Measurements from ENCODE around the gene FLT3LG. TPM values are rescaled to one million over a fixed set of nuclear protein-coding genes. Genes with fewer than 3 reads are reported as not detected.

Gene FLT3LG
- total and polyA plus RNA-seq, 12 donors, result 1.6 to 14.8 (median 3.7) TPM

GRCh38 chr19:49488046-49488862 lies 14.2 kb downstream of the FLT3LG start:
- intact Hi-C loops (cut with DNase I), result no loop called here
- H3K27me3 ChIP-seq, result no peaks in the 10 kb centered on the region
- peaks cover 12 to 74% (median 39%) of the 10 kb centered on the region in 9 donors for H3K36me3 ChIP-seq
- DNase-seq (no peak), ATAC-seq (no peak)
- WGBS, 2 donors, result 1 to 2% methylated on average over 26 of the region's 26 CpGs
- H3K4me3 ChIP-seq, result peak overlapping the region; percentile 74 to 99 (median 92)
- H3K27ac ChIP-seq, result peak overlapping the region; percentile 52 to 95 (median 90)
- H3K4me1 ChIP-seq, result peaks cover 15 to 37% (median 29%) of the 10 kb centered on the region in 9 donors
- TF ChIP-seq CTCF (IDR thresholded peaks at IDR 0.05), result no peak
- H3K9me3 ChIP-seq, result no peaks in the 10 kb centered on the region

- 25 to 27% methylated on average over 15 of the region's 15 CpGs for WGBS, 2 donors
- TF ChIP-seq CTCF (IDR thresholded peaks at IDR 0.05), result no peak
- no peak for ATAC-seq
- intact Hi-C loops (cut with DNase I), result no loop called here
- Histone ChIP-seq H3K4me1 (peaks cover 15 to 37% (median 29%) of the 10 kb centered on the region in 9 donors), H3K27me3 (no peaks in the 10 kb centered on the region), H3K9me3 (no peaks in the 10 kb centered on the region), H3K36me3 (peaks cover 12 to 70% (median 40%) of the 10 kb centered on the region in 9 donors), H3K4me3 (peak overlapping the region; percentile 74 to 99 (median 92)), H3K27ac (peak overlapping the region in 9 of 10 donors; percentile 85 to 95 (median 90))
- DNase-seq, result no peak
Measured at GRCh38 chr19:49488863-49489537, 15.0 kb downstream of the FLT3LG start.

DNA sequence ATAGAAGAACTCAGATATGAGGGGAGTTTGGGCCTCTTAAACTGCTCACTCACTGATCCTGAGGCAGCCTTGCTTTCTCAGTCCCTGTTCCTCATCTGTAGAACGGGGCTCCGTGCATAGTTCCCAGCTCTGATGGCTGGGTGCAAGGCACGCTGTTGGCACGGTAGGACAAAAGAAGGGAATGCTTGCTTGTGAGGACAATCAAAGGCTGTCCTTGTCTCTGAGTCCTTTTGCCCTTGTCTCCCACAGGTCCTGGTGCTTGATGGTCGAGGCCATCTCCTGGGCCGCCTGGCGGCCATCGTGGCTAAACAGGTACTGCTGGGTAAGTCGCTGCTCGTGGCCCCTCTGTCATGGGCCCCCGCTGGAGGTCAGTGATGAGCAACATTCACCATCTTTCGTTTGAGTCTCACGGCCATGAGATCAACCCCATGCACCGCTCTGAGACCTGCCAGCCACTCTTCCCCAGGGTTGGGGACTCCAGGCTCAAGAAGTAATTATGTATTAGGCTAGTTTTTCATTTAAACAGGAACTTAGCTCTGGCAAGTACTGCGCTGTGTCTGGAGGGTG lies 15.7 kb downstream of the FLT3LG start:
- no peak for ATAC-seq
- intact Hi-C loops (cut with DNase I), result no loop called here

More for the DNA sequence above, 15.7 kb downstream of the FLT3LG start:
- 62 to 64% methylated on average over 15 of the region's 15 CpGs for WGBS, 2 donors
- DNase-seq, result no peak
- no peak for TF ChIP-seq CTCF (IDR thresholded peaks at IDR 0.05)
- Histone ChIP-seq H3K27ac (peak overlapping the region in 7 of 10 donors; percentile 85 to 95 (median 90)), H3K36me3 (peaks cover 12 to 64% (median 40%) of the 10 kb centered on the region in 9 donors), H3K27me3 (no peaks in the 10 kb centered on the region), H3K4me1 (peaks cover 15 to 37% (median 29%) of the 10 kb centered on the region in 9 donors), H3K9me3 (no peaks in the 10 kb centered on the region), H3K4me3 (peak overlapping the region in 8 of 10 donors; percentile 74 to 97 (median 91))
